Stimulated activated CD8-positive, alpha-beta memory T cell treated with anti-CD3 and anti-CD28 coated beads, Interleukin-4, amount 100 ng/mL, for 24 hours (primary cell): ENCODE results near the gene SIDT2.

Experiments
- DNase-seq: peaks from one replicate; pipeline ENCODE4 v3.0.0-alpha.2; 2020; ENCODE audit warnings: low read depth

The SIDT2 gene

DNA sequence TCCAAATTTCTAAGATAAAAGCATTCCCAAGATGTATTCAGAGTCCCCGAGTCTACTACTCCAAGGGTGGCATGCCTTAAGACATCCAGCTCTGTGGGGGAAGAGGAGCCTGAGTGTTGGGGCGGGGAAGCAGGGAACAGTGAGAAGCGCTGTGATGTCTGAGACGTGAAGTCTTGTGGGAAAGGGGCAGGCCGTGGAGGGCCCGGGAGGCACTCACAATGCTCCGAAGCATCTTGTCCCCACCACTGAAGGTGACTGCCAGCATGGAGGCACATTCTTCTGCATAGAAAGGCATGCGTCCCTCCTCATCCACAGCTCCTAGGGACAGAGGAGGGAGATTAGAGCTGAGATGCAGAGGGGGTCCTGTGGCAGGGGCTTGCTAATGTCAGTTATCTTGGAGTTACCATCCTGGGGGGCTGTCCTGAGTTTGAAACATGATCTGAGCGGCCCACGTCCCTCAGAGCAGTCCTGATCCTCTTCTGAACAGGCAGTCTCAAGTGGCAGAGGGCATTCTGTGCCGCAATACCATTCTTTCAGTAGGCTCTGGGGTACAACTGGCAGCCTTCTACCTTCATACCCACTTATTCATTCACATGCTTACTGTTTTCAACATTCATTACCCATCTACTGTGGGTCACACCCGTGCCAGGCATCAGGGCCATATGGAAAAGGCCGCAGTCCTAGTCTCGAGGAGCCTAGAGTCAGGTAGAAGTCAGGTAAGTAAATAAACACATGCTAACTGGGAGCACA is 44.6 kb downstream of the SIDT2 start:
- no peak for DNase-seq

DNA sequence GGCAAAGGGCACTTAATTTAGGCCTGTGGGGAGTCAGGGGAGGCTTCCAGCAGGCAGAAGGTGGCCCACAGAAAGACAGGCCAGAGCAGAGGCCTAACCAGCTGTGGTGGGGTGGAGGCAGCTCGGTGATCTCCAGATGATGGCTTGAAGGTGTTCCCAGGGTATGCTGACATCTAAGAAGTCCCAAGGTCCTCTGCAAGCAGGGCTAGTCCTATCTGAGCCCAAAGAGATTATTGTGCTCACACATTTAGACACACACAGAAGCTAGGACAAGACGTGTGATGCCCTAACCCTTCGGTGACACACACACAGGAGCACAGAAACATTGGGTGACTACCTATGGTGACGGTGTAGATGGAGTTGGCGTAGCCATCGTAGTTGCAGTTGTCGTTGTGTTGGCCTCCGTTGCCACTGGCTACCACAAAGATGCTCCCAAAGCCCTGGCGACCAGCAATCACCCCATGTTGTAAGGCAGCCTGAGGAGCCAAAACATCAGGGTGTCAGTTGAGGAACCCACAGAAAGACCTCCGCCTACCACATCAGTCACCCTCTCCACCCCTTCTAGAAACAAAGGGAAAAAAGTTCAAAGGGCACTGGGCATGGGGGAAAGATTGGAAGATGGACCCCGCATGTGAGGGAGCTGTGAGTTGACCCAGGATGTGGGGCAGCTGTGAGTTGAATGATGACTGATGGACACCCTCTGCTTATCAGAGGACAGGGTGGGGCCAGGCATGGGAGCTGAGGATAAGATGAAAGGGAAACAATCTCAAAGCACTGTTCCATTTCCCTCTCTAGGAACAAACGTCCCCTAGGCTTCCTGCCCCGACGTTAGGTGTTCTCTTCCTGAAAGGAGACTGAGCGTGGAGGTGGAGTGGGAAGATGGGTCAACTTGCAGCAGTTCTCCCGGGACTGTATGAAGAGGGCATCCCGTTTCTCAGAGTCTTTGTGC is 45.5 kb downstream of the SIDT2 start:
- DNase-seq: no peak

DNA sequence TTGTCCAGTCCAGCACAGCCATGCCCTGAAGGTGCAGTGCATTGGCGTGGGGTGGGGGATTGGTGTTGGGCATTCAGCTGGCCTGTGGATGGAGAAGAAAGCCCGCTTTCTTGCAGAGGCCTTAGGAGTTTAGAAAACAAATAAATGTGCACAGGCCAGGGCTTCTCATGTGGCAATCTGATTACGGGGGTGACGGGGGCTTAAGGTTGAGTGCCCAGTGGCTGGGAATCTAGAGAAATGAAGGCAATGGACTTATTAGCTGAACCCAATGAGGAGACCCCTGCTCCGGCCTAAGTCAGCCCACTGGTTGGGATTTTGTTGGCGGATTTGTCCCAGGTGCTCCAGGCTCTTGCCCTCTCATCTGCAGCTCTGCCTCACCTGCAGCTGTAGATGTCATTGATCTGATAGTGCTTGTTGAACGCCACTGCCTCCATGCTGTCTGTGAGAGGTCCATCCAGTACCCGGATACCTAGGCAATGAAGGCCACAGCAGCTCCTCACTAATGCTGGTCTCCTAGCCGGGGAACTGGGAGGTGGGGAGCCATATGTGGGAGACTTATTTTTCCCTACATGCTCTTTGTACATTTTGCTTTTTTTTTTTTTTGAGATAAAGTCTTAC is 47.1 kb downstream of the SIDT2 start:
- no peak for DNase-seq

DNA sequence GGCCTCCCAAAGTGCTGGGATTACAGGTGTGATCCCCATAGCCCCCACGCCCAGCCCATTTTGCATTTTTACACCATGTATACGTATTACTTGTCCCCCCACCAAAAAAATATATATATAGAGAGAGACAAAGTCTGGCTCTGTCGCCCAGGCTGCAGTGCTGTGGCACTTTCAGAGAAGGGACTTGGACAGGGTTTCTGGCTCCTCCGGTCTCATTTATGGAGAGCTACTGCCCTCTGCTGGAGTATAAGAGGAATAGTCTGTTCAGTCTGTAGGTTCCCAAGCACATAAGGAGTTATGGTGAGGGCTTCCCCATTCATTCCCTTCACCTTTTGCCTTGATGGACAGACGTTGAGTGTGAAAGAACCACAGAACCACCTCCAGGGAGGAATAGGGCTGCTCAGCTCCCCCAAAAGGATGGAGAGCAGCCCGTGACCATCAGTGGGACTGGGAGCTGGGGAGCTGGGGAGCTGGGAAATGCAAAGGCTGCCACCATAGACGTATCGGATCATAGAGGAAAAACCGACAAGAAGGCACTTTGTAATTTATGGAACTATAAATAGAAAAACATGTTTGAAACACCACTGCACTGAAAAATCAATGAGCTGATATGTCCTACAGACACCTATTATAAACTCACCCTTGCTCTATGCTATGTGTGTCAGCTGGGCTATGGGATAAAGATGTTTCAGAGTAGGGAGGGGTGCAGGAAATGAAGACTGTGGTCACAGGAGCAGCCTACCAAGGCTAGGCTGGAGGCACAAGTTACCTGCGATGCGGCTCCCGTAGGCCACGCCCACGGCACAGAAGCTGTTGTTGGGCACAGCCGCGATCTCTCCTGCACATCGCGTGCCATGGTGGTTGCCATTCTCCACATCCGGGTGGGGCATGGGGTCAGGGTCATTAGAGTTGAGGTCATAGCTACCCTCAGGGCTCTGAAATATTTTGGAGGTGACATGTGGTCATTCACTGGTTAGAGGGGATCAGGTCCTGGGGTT is 48.1 kb downstream of the SIDT2 start:
- no peak for DNase-seq

- DNase-seq: no peak
These were observed 49.5 kb downstream of the SIDT2 start for GRCh38 chr11:117228091-117228490.

DNA sequence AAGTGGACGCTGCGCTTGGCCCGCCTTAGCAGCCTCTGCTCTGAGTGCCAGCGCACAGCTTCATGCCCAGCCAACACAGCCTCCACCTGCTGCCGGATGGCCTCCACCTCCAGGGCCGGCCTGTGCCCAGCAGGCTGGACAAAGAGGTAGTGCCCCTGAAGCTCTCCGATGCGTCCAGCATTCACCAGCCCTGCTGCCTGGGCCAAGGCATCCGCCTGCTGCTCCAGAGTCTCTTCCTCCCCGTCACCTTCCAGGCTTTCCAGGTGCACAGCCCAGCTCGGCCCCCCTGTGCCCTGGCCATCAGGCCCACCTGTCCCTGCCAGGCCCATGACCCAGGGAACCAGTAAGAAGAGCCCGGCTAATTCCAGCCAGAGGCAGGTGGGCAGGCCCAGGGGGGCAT is 50.9 kb downstream of the SIDT2 start:
- no peak for DNase-seq

GRCh38 chr11:117229931-117230285 is 51.4 kb downstream of the SIDT2 start:
- no peak for DNase-seq

- DNase-seq: no peak
These were observed 51.9 kb downstream of the SIDT2 start for GRCh38 chr11:117230286-117230961.

GRCh38 chr11:117230999-117231841 is 52.7 kb downstream of the SIDT2 start:
- no peak for DNase-seq

GRCh38 chr11:117231842-117232091 is 53.2 kb downstream of the SIDT2 start, which contains the start of gene PCSK7:
Gene PCSK7 (minus strand): TSS chr11:117232073. CDS start chr11:117229844, 2,229 bp downstream.
- DNase-seq: no peak

GRCh38 chr11:117232092-117232878 is 53.7 kb downstream of the SIDT2 start, which contains the start of gene RNF214:
Gene RNF214 (plus strand): TSS chr11:117232671. CDS start chr11:117234273, 1,602 bp downstream.
- DNase-seq: peak; percentile 61

DNA sequence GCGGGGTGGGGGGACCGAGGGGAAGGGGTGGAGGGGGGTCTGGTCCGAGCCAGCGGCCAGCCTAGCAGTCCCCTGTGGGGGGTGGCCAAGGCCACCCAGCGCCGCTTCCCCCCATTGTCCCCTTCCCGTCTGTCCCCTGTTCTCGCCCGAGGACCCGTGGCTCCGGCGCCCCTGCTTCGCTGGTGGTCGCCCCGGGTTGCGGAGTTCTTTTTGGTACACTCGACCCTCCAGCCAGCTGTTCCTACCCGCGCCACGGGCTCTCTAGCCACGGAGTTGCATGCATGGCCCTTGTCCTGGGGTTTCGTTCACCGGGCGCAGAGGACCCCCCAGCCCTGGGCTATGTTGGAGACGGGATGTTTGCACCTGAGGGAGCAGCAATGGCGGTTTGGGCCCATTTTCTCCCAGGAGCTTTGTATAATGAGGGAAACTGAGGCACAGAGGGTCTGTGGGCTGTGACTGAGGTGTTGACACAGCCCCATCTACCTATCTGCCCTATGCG is 54.4 kb downstream of the SIDT2 start:
- no peak for DNase-seq

DNA sequence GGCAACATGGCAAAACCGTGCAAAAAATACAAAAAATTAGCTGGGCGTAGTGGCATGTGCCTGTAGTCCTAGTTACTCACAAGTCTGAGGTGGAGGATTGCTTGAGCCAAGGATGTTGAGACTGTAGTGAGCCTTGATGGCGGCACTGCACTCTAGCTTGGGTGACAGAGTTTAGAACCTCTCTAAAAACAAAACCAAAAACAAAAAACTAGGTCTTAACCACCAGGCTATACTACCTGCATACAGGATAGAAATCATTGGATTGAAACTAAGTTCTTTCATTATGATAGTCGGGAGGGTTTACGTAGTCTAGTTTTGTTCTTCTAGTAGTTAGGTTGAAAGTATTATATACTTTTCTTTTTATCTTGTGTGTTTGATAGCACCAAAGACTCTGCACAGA is 59.7 kb downstream of the SIDT2 start:
- no peak for DNase-seq

DNA sequence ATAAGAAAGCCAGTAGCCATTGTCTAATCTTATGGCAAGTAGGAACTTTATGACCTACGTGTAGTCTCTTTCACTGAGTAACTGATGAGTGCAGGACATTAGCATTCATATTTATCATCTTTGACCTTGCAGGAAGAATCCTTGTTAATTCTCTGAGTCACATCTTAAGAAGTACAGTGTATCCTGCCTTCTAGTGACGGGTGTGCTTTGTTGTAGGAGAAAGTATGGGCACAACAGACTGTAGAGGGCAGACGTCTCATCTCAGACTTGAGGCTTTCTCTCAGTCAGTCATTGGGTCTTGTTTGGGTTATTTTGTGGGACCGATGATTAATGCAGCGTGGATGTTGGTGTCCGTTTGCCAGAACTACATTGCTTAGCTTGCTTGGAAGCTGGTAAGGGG is 60.8 kb downstream of the SIDT2 start:
- no peak for DNase-seq
